WTC11 (cell line): Measurements from ENCODE around the gene ATP6V0D1. TPM values are rescaled to one million over a fixed set of nuclear protein-coding genes. Genes with fewer than 3 reads are reported as not detected.

Experiments
- ATAC-seq: fragments of 200-7000 bp; cut with Tn5 transposase; 2 replicates; pipeline ENCODE4 v1.10.0; 2021; ENCODE audit warnings: mild to moderate bottlenecking, moderate library complexity
- CTCF ChIA-PET: fragments of 300-600 bp; sonication (Branson Sonifier 250); formaldehyde crosslinking; loops from one replicate; lab custom pipeline; 2021; ENCODE audit warnings: antibody characterized with exemption; lab: Charles Lee
- POLR2A ChIA-PET: fragments of 350-600 bp; sonication (Branson Sonifier 250); formaldehyde crosslinking; loops from one replicate; lab custom pipeline; 2021; ENCODE audit warnings: antibody characterized with exemption; lab: Charles Lee
- DNase-seq: peaks from one replicate; pipeline ENCODE4 v3.0.0; 2021; ENCODE audit warnings: low spot score
- H3K27ac Mint-ChIP-seq: 2 replicates; pipeline ENCODE4 v1.8.0; 2021; ENCODE audit warnings: mixed read lengths
- H3K27me3 Mint-ChIP-seq: 2 replicates; pipeline ENCODE4 v1.8.0; 2021; ENCODE audit warnings: low read depth, mild to moderate bottlenecking, moderate library complexity, mixed read lengths
- H3K36me3 Mint-ChIP-seq: 2 replicates; pipeline ENCODE4 v1.8.0; 2021; ENCODE audit warnings: mixed read lengths
- H3K4me1 Mint-ChIP-seq: 2 replicates; pipeline ENCODE4 v1.8.0; 2022; ENCODE audit warnings: mixed read lengths
- H3K4me3 Mint-ChIP-seq: 2 replicates; pipeline ENCODE4 v1.8.0; 2021; ENCODE audit warnings: mild to moderate bottlenecking, moderate library complexity, mixed read lengths
- H3K9me3 Mint-ChIP-seq: 2 replicates; pipeline ENCODE4 v1.8.0; 2021; ENCODE audit warnings: mixed read lengths
- EMX1 ChIP-seq: fragments of 250-450 bp; sonication (Bioruptor Pico); IDR thresholded peaks from 2 replicates; pipeline ENCODE4 v1.8.0; 2021; ENCODE audit warnings: mild to moderate bottlenecking
- ESRRA ChIP-seq: sonication (generic); formaldehyde crosslinking; IDR thresholded peaks from 2 replicates; pipeline ENCODE4 v1.8.1; 2022; ENCODE audit warnings: mild to moderate bottlenecking, missing genetic modification reagents, borderline replicate concordance
- KAT7 ChIP-seq: sonication (generic); formaldehyde crosslinking; IDR thresholded peaks from 2 replicates; pipeline ENCODE4 v1.8.1; 2023; ENCODE audit warnings: missing genetic modification reagents, mild to moderate bottlenecking, borderline replicate concordance
- OVOL2 ChIP-seq: fragments of 250-450 bp; sonication (Bioruptor Pico); IDR thresholded peaks from 2 replicates; pipeline ENCODE4 v1.9.0; 2021; ENCODE audit warnings: mild to moderate bottlenecking, borderline replicate concordance
- RORB ChIP-seq: fragments of 250-450 bp; sonication (Bioruptor Pico); IDR thresholded peaks from 2 replicates; pipeline ENCODE4 v1.9.0; 2021; ENCODE audit warnings: mild to moderate bottlenecking
- SP1 ChIP-seq: sonication (generic); formaldehyde crosslinking; conservative IDR thresholded peaks from 2 replicates; pipeline ENCODE4 v1.8.1; 2022; ENCODE audit warnings: missing genetic modification reagents
- ZNF121 ChIP-seq: sonication (generic); formaldehyde crosslinking; IDR thresholded peaks from 2 replicates; pipeline ENCODE4 v1.8.0; 2023; ENCODE audit warnings: missing genetic modification reagents
- ZNF232 ChIP-seq: sonication (generic); formaldehyde crosslinking; IDR thresholded peaks from 2 replicates; pipeline ENCODE4 v1.8.0; 2022; ENCODE audit warnings: mild to moderate bottlenecking, missing genetic modification reagents
- ZNF317 ChIP-seq: sonication (generic); formaldehyde crosslinking; IDR thresholded peaks from 2 replicates; pipeline ENCODE4 v1.8.1; 2023; ENCODE audit warnings: low read depth, mild to moderate bottlenecking, moderate library complexity, missing genetic modification reagents, borderline replicate concordance
- total RNA-seq: library from RNA; stranded (reverse); gene quantifications from 3 replicates; pipeline ENCODE4 v1.2.3, GENCODE V29; 2021
- TF ChIP-seq, protein P1 (sequence below): fragments of 250-450 bp; sonication (Bioruptor Pico); IDR thresholded peaks from 2 replicates; pipeline ENCODE4 v1.8.0; 2021; ENCODE audit warnings: mild to moderate bottlenecking
- TF ChIP-seq, protein P2 (sequence below): fragments of 250-450 bp; sonication (Bioruptor Pico); IDR thresholded peaks from 2 replicates; pipeline ENCODE4 v2.1.2; 2022; ENCODE audit warnings: mild to moderate bottlenecking, moderate library complexity
- TF ChIP-seq, protein P3 (sequence below): sonication (generic); formaldehyde crosslinking; IDR thresholded peaks from 2 replicates; pipeline ENCODE4 v1.8.1; 2023; ENCODE audit warnings: mild to moderate bottlenecking, missing genetic modification reagents, borderline replicate concordance
- TF ChIP-seq, protein P4 (sequence below): sonication (generic); formaldehyde crosslinking; IDR thresholded peaks from 2 replicates; pipeline ENCODE4 v1.8.0; 2023; ENCODE audit warnings: missing genetic modification reagents, mild to moderate bottlenecking, borderline replicate concordance
- TF ChIP-seq, protein P5 (sequence below): fragments of 200-600 bp; IDR thresholded peaks from 2 replicates; pipeline ENCODE4 v1.8.0; 2022; ENCODE audit warnings: antibody characterized with exemption
- TF ChIP-seq, protein P6 (sequence below): fragments of 250-450 bp; sonication (Bioruptor Pico); IDR thresholded peaks from 2 replicates; pipeline ENCODE4 v1.9.0; 2021; ENCODE audit warnings: moderate library complexity, mild to moderate bottlenecking, inconsistent platforms, borderline replicate concordance
- TF ChIP-seq, protein P7 (sequence below): sonication (generic); formaldehyde crosslinking; IDR thresholded peaks from 2 replicates; pipeline ENCODE4 v1.8.0; 2022; ENCODE audit warnings: mild to moderate bottlenecking, missing genetic modification reagents
- TF ChIP-seq, protein P8 (sequence below): sonication (generic); formaldehyde crosslinking; IDR thresholded peaks from 2 replicates; pipeline ENCODE4 v1.8.1; 2022; ENCODE audit warnings: mild to moderate bottlenecking, moderate library complexity, missing genetic modification reagents

Gene ATP6V0D1
- total RNA-seq, 1 experiment from 2014 or later = 44.1 TPM

DNA sequence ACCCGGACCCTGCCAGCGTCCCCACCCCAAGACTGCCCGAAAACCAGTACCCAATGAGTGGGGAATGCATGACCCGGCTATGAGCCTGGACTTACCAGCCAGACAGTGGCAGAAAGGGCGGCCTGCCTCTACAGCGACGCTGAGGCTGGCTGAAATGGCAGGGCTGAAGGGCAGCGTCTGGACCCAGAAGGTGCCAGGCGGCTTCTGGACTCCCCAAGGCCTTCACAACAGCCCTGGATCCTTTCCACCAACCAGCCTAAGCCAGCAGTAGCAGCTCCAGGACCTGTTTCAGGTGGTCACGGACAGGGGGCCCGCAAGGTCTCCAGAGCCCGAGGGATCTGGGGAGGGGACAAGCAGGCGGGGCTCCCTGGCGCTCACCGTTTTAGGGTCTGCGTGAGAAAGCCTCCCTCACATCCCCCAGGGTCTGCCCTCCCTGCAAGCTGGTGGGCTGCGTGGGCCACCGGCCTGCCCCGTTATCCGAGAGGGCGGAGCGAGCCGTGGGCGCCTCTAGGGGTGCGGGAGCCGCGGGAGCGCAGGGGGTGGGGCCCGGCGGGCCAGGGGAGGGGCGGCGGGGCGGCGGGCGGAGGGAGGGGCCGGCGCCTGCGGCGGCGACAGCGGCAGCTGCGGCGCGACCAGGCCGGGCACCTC is 47.4 kb upstream of the ATP6V0D1 start, which contains the start of gene RIPOR1:
Gene RIPOR1, plus strand, starts transcription at position 608 of the 648 bp plus-strand sequence. CDS start 9,618 bp downstream, outside the sequence.
- H3K4me3 Mint-ChIP-seq = peak within 1 kb of the TSS; percentile 77
- H3K9me3 Mint-ChIP-seq = no peaks in the 10 kb centered on the region
- peaks cover 5% of the 10 kb centered on the region for H3K4me1 Mint-ChIP-seq
- no peak within 1 kb of the TSS for H3K27ac Mint-ChIP-seq
- peak; percentile 44 for ATAC-seq
- H3K27me3 Mint-ChIP-seq = peaks cover 94% of the 10 kb centered on the region
- no peaks in the 10 kb centered on the region for H3K36me3 Mint-ChIP-seq
- ChIA-PET CTCF (interaction anchor here (1.1 to 13.9 kb wide), 14 partner anchors 7 to 414 kb away, joined by 3 to 184 read pairs (median 8); partner anchors contain the start of genes ACD, ATP6V0D1, CARMIL2 and CTCF), POLR2A (interaction anchor here (1.9 kb wide), 1 partner anchor 35 kb away, joined by 4 read pairs; no protein-coding TSS in a partner anchor)
- TF ChIP-seq, protein P1, sequence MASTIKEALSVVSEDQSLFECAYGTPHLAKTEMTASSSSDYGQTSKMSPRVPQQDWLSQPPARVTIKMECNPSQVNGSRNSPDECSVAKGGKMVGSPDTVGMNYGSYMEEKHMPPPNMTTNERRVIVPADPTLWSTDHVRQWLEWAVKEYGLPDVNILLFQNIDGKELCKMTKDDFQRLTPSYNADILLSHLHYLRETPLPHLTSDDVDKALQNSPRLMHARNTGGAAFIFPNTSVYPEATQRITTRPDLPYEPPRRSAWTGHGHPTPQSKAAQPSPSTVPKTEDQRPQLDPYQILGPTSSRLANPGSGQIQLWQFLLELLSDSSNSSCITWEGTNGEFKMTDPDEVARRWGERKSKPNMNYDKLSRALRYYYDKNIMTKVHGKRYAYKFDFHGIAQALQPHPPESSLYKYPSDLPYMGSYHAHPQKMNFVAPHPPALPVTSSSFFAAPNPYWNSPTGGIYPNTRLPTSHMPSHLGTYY (CRISPR knock-in tag) = no peak
- TF ChIP-seq, protein P2, sequence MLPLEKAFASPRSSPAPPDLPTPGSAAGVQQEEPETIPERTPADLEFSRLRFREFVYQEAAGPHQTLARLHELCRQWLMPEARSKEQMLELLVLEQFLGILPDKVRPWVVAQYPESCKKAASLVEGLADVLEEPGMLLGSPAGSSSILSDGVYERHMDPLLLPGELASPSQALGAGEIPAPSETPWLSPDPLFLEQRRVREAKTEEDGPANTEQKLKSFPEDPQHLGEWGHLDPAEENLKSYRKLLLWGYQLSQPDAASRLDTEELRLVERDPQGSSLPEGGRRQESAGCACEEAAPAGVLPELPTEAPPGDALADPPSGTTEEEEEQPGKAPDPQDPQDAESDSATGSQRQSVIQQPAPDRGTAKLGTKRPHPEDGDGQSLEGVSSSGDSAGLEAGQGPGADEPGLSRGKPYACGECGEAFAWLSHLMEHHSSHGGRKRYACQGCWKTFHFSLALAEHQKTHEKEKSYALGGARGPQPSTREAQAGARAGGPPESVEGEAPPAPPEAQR (CRISPR knock-in tag) = no peak
- TF ChIP-seq ZNF121 = no peak
- TF ChIP-seq, protein P3, sequence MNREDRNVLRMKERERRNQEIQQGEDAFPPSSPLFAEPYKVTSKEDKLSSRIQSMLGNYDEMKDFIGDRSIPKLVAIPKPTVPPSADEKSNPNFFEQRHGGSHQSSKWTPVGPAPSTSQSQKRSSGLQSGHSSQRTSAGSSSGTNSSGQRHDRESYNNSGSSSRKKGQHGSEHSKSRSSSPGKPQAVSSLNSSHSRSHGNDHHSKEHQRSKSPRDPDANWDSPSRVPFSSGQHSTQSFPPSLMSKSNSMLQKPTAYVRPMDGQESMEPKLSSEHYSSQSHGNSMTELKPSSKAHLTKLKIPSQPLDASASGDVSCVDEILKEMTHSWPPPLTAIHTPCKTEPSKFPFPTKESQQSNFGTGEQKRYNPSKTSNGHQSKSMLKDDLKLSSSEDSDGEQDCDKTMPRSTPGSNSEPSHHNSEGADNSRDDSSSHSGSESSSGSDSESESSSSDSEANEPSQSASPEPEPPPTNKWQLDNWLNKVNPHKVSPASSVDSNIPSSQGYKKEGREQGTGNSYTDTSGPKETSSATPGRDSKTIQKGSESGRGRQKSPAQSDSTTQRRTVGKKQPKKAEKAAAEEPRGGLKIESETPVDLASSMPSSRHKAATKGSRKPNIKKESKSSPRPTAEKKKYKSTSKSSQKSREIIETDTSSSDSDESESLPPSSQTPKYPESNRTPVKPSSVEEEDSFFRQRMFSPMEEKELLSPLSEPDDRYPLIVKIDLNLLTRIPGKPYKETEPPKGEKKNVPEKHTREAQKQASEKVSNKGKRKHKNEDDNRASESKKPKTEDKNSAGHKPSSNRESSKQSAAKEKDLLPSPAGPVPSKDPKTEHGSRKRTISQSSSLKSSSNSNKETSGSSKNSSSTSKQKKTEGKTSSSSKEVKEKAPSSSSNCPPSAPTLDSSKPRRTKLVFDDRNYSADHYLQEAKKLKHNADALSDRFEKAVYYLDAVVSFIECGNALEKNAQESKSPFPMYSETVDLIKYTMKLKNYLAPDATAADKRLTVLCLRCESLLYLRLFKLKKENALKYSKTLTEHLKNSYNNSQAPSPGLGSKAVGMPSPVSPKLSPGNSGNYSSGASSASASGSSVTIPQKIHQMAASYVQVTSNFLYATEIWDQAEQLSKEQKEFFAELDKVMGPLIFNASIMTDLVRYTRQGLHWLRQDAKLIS (CRISPR knock-in tag) = no peak
- TF ChIP-seq OVOL2 (CRISPR knock-in tag) = no peak
- no peak for TF ChIP-seq RORB (CRISPR knock-in tag)
- no peak for TF ChIP-seq ESRRA (CRISPR knock-in tag)
- TF ChIP-seq ZNF232 (CRISPR knock-in tag) = no peak
- TF ChIP-seq, protein P4, sequence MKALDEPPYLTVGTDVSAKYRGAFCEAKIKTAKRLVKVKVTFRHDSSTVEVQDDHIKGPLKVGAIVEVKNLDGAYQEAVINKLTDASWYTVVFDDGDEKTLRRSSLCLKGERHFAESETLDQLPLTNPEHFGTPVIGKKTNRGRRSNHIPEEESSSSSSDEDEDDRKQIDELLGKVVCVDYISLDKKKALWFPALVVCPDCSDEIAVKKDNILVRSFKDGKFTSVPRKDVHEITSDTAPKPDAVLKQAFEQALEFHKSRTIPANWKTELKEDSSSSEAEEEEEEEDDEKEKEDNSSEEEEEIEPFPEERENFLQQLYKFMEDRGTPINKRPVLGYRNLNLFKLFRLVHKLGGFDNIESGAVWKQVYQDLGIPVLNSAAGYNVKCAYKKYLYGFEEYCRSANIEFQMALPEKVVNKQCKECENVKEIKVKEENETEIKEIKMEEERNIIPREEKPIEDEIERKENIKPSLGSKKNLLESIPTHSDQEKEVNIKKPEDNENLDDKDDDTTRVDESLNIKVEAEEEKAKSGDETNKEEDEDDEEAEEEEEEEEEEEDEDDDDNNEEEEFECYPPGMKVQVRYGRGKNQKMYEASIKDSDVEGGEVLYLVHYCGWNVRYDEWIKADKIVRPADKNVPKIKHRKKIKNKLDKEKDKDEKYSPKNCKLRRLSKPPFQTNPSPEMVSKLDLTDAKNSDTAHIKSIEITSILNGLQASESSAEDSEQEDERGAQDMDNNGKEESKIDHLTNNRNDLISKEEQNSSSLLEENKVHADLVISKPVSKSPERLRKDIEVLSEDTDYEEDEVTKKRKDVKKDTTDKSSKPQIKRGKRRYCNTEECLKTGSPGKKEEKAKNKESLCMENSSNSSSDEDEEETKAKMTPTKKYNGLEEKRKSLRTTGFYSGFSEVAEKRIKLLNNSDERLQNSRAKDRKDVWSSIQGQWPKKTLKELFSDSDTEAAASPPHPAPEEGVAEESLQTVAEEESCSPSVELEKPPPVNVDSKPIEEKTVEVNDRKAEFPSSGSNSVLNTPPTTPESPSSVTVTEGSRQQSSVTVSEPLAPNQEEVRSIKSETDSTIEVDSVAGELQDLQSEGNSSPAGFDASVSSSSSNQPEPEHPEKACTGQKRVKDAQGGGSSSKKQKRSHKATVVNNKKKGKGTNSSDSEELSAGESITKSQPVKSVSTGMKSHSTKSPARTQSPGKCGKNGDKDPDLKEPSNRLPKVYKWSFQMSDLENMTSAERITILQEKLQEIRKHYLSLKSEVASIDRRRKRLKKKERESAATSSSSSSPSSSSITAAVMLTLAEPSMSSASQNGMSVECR (CRISPR knock-in tag) = no peak
- DNase-seq = peak; percentile 53

DNA sequence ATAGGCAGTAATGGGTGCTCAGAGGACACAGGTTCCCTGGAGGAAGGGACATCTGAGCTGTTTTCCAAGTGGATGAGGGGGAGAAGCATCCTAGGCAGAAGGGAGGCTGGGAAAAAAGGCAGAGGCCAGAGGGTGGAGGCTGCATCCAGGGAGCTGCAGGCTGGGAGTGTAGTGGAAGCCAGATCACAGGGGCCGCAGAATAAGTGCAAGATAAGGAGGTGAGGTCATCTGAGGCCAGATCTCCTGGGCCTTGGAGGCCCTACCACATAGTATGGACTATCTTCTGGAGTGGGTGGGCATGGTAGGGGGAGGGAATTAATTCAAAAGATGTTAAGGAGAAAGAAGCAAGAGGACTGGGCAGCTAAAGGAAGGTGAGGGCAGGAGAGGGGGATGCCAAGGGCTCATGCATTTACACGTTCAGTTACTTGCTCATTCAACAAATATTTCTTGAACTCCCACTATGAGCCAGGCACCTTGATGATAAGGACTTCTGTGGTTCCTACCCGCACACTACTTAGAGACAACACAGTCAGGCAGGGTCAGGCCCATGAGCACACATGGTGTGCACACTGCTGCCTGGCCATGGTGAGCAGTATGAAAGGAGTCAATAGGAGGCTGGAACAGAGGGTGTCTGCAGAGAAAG is 45.3 kb upstream of the ATP6V0D1 start:
- peaks cover 5% of the 10 kb centered on the region for H3K4me1 Mint-ChIP-seq
- ATAC-seq = no peak
- no peak for DNase-seq
- no peaks in the 10 kb centered on the region for H3K9me3 Mint-ChIP-seq
- ChIA-PET CTCF (interaction anchor here (0.8 to 2.7 kb wide), 7 partner anchors 11 to 280 kb away, joined by 3 to 16 read pairs (median 5); partner anchors contain the start of genes ATP6V0D1, CARMIL2, RANBP10 and TSNAXIP1), POLR2A (no interaction called here)
- H3K27me3 Mint-ChIP-seq = peaks cover 91% of the 10 kb centered on the region
- H3K36me3 Mint-ChIP-seq = no peaks in the 10 kb centered on the region
- H3K27ac Mint-ChIP-seq = no peak overlapping the region
- H3K4me3 Mint-ChIP-seq = no peak overlapping the region
- no peak for TF ChIP-seq ZNF317 (CRISPR knock-in tag)
- TF ChIP-seq SP1 = no peak
- TF ChIP-seq KAT7 (CRISPR knock-in tag) = no peak
- TF ChIP-seq, protein P5, sequence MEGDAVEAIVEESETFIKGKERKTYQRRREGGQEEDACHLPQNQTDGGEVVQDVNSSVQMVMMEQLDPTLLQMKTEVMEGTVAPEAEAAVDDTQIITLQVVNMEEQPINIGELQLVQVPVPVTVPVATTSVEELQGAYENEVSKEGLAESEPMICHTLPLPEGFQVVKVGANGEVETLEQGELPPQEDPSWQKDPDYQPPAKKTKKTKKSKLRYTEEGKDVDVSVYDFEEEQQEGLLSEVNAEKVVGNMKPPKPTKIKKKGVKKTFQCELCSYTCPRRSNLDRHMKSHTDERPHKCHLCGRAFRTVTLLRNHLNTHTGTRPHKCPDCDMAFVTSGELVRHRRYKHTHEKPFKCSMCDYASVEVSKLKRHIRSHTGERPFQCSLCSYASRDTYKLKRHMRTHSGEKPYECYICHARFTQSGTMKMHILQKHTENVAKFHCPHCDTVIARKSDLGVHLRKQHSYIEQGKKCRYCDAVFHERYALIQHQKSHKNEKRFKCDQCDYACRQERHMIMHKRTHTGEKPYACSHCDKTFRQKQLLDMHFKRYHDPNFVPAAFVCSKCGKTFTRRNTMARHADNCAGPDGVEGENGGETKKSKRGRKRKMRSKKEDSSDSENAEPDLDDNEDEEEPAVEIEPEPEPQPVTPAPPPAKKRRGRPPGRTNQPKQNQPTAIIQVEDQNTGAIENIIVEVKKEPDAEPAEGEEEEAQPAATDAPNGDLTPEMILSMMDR = no peak
- TF ChIP-seq, protein P6, sequence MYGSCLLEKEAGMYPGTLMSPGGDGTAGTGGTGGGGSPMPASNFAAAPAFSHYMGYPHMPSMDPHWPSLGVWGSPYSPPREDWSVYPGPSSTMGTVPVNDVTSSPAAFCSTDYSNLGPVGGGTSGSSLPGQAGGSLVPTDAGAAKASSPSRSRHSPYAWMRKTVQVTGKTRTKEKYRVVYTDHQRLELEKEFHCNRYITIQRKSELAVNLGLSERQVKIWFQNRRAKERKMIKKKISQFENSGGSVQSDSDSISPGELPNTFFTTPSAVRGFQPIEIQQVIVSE (CRISPR knock-in tag) = no peak
- no peak for TF ChIP-seq ZNF121
- no peak for TF ChIP-seq EMX1 (CRISPR knock-in tag)
- TF ChIP-seq, protein P7, sequence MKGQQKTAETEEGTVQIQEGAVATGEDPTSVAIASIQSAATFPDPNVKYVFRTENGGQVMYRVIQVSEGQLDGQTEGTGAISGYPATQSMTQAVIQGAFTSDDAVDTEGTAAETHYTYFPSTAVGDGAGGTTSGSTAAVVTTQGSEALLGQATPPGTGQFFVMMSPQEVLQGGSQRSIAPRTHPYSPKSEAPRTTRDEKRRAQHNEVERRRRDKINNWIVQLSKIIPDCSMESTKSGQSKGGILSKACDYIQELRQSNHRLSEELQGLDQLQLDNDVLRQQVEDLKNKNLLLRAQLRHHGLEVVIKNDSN (CRISPR knock-in tag) = no peak
- TF ChIP-seq, protein P8, sequence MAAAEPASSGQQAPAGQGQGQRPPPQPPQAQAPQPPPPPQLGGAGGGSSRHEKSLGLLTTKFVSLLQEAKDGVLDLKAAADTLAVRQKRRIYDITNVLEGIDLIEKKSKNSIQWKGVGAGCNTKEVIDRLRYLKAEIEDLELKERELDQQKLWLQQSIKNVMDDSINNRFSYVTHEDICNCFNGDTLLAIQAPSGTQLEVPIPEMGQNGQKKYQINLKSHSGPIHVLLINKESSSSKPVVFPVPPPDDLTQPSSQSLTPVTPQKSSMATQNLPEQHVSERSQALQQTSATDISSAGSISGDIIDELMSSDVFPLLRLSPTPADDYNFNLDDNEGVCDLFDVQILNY = no peak
